ENCODE measurements around the gene MRPL42.

DNA sequence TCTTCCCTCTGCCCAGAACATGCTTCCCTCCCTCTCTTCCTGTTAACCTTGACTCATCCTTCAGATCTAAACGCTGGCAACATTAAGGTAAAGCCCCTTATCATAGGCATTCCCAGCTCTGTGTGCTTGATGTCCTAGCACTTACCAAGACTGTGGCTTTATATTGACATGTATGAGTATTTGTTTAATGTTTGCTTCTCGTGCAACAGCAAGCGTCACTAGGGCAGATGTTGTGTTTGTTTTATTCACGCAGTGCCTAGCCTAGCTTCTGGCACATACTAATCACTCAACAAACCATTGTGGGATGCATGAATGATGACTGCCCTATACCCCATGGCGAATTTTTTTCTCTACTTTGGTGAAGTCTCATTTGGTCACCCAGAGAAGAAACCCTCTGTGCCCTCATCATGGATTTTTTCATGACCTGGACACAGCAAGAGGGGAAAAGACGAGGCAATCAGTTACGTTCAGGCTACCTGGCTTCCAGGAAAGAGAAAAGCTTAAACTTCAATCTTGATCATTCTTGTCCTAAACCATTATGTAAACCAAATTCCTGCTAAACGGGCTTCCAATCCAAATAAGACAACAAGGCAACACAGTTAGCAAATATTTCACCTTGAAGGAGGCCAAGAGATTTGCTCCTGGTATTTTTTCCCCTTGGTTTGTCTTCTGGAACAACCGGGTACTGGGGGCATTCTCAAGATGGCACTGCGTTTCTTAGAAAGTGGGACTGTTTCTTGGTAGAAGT, 57.2 kb downstream of the MRPL42 start:
- TF ChIP-seq EZH2 (IDR thresholded peaks at IDR 0.05; ENCODE audit: borderline replicate concordance, insufficient read depth, low read depth, low read length, poor library complexity, severe bottlenecking), result no peak
- TF ChIP-seq, protein P1, sequence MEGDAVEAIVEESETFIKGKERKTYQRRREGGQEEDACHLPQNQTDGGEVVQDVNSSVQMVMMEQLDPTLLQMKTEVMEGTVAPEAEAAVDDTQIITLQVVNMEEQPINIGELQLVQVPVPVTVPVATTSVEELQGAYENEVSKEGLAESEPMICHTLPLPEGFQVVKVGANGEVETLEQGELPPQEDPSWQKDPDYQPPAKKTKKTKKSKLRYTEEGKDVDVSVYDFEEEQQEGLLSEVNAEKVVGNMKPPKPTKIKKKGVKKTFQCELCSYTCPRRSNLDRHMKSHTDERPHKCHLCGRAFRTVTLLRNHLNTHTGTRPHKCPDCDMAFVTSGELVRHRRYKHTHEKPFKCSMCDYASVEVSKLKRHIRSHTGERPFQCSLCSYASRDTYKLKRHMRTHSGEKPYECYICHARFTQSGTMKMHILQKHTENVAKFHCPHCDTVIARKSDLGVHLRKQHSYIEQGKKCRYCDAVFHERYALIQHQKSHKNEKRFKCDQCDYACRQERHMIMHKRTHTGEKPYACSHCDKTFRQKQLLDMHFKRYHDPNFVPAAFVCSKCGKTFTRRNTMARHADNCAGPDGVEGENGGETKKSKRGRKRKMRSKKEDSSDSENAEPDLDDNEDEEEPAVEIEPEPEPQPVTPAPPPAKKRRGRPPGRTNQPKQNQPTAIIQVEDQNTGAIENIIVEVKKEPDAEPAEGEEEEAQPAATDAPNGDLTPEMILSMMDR (IDR thresholded peaks at IDR 0.05), result no peak
